A673 (cell line): ENCODE measurements around the gene NPS. TPM values are rescaled to one million over a fixed set of nuclear protein-coding genes. Genes with fewer than 3 reads are reported as not detected.

Experiments
- BruUV-seq: library from RNA; stranded (reverse); fragments of 400-500 nt; replicated peaks from 2 replicates; lab custom pipeline; 2021; lab: Mats Ljungman, UMichigan
- CTCF ChIA-PET: fragments of 300-600 bp; sonication (Branson Sonifier 250); formaldehyde crosslinking; loops from one replicate; lab custom pipeline; 2022; ENCODE audit warnings: antibody characterized with exemption; lab: Charles Lee
- POLR2A ChIA-PET: fragments of 300-600 bp; sonication (Branson Sonifier 250); formaldehyde crosslinking; loops from one replicate; lab custom pipeline; 2022; ENCODE audit warnings: antibody characterized with exemption; ENCODE audit not compliant: low non-redundant PET; lab: Charles Lee
- DNase-seq: peaks from one replicate; pipeline ENCODE4 v3.0.0-alpha.2; 2015; ENCODE audit warnings: low spot score
- H3K27ac ChIP-seq: fragments of 200-600 bp; sonication (generic); 2 replicates; pipeline ENCODE4 v1.5.1; 2016; ENCODE audit warnings: mixed run types, low read depth, mild to moderate bottlenecking, mixed read lengths, antibody characterized with exemption, low read length; ENCODE audit not compliant: poor library complexity, severe bottlenecking
- H3K27me3 ChIP-seq: fragments of 200-600 bp; sonication (generic); replicated peaks from 2 replicates; pipeline ENCODE4 v1.6.1; 2017; ENCODE audit warnings: mixed run types, low read depth, mild to moderate bottlenecking, mixed read lengths, antibody characterized with exemption, low read length; ENCODE audit not compliant: insufficient read depth, poor library complexity
- H3K36me3 ChIP-seq: fragments of 200-600 bp; sonication (generic); 2 replicates; pipeline ENCODE4 v1.6.1; 2016; ENCODE audit warnings: mixed run types, mild to moderate bottlenecking, mixed read lengths, antibody characterized with exemption, low read length; ENCODE audit not compliant: insufficient read depth, poor library complexity, severe bottlenecking
- H3K4me1 ChIP-seq: fragments of 200-600 bp; sonication (generic); 2 replicates; pipeline ENCODE4 v1.6.1; 2017; ENCODE audit warnings: mixed run types, mild to moderate bottlenecking, mixed read lengths, antibody characterized with exemption, low read length; ENCODE audit not compliant: insufficient read depth, poor library complexity, severe bottlenecking
- H3K4me3 ChIP-seq: fragments of 200-600 bp; sonication (generic); 2 replicates; pipeline ENCODE4 v1.5.1; 2016; ENCODE audit warnings: low read depth, mixed run types, mild to moderate bottlenecking, mixed read lengths, low read length; ENCODE audit not compliant: poor library complexity, severe bottlenecking
- H3K9me3 ChIP-seq: fragments of 200-600 bp; sonication (generic); 2 replicates; pipeline ENCODE4 v1.6.1; 2016; ENCODE audit warnings: mixed run types, low read depth, mild to moderate bottlenecking, mixed read lengths, antibody characterized with exemption, low read length; ENCODE audit not compliant: poor library complexity, severe bottlenecking
- CTCF ChIP-seq: fragments of 300-800, 200-600 bp; sonication (generic); conservative IDR thresholded peaks from 2 replicates; pipeline ENCODE4 v1.5.1; 2017; ENCODE audit warnings: low read depth, mild to moderate bottlenecking, antibody characterized with exemption, low read length, moderate library complexity, mixed read lengths
- EZH2 ChIP-seq: fragments of 200-600 bp; sonication (generic); IDR thresholded peaks from 2 replicates; pipeline ENCODE4 v1.6.1; 2017; ENCODE audit warnings: borderline replicate concordance, low read depth, mild to moderate bottlenecking, mixed read lengths, antibody characterized with exemption, low read length; ENCODE audit not compliant: poor library complexity, severe bottlenecking
- intact Hi-C: fragments of 100-400 bp; cut with micrococcal nuclease; formaldehyde crosslinking; loops from one replicate; pipeline ENCODE4 v1.10.0; 2022; ENCODE audit not compliant: unreplicated experiment
- total RNA-seq: library from RNA; stranded (reverse); gene quantifications from 2 replicates; pipeline ENCODE4 v1.2.3, GENCODE V29; 2021

The NPS gene
- total RNA-seq, 1 experiment from 2014 or later: not detected

DNA sequence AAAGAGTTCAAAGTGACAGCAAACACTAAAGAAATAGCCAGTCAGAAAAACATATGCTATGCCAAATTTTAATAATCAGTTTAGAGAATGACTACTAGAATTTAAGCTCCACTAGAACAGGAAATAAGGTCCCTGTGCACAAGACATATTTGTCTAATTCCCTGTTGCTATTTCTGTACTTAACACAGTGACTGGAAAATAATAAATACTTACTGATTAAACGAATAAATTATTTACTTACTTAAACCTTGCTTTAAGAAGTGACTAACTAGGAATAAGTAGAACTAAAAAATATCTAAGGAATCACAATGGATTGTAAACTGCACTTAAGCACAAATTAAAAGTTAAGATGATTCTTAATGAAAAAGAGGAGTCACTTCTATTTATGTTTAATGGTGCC, 22.3 kb downstream of the NPS start:
- Histone ChIP-seq H3K36me3 (no peaks in the 10 kb centered on the region), H3K4me3 (no peak overlapping the region), H3K4me1 (peaks cover under 1% of the 10 kb centered on the region), H3K9me3 (peaks cover 11% of the 10 kb centered on the region), H3K27me3 (no peaks in the 10 kb centered on the region), H3K27ac (no peak overlapping the region)
- no TSS peak for BruUV-seq
- POLR2A ChIA-PET: no interaction called here
- TF ChIP-seq CTCF (no peak), EZH2 (no peak)
- CTCF ChIA-PET: no interaction called here
- no peak for DNase-seq
- intact Hi-C loops: no loop called here

DNA sequence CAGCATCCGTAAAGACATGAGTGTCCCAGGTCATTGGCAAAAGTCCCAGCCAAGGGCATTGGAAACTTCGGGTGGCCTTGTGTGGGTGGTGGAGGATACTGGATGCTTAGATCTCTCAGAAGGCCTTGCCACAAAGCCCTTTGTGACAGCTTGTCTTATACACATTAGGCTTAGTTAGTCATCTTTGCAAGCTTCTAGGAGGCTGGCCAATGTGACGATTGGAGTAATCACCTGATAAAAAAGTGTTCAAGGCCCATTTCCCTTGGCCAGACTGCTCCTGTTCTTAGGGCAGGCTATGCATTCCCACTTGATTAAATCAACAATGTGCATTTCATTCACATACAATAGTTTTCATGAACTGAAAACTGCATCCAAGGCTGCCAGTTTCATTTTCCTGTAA, 26.9 kb downstream of the NPS start:
- H3K9me3 ChIP-seq: peaks cover 11% of the 10 kb centered on the region
- no TSS peak for BruUV-seq
- peaks cover 10% of the 10 kb centered on the region for H3K4me1 ChIP-seq
- CTCF ChIA-PET: no interaction called here
- no peak for DNase-seq
- no peaks in the 10 kb centered on the region for H3K36me3 ChIP-seq
- no peaks in the 10 kb centered on the region for H3K27me3 ChIP-seq
- intact Hi-C loops: loop anchor here (2.0 to 5.0 kb wide), 2 partner anchors 219 to 333 kb away; no protein-coding TSS in a partner anchor
- TF ChIP-seq CTCF (no peak), EZH2 (no peak)
- H3K4me3 ChIP-seq: no peak overlapping the region
- POLR2A ChIA-PET: no interaction called here
- H3K27ac ChIP-seq: no peak overlapping the region

DNA sequence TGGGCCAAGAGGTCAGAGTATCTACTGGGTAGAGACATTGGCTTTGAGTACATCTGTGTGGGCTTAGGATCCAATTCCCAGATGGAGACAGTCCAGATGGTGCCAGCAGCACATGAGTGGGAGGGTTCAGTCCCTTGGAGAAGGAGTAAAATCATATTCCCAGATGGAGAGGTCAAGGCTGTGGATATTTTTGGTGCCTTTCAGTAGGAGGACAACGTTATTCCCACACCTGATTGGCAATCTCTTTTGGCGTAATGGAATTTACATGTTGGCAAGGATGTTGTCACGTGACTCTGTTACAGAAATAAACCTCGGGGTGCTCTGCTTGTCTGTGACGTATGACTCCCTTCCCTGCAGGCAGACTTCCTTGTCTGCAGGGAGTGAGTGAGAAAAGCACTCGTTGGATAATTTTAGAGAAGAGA, 27.6 kb downstream of the NPS start:
- POLR2A ChIA-PET: no interaction called here
- no peak for TF ChIP-seq EZH2
- TF ChIP-seq CTCF: no peak
- CTCF ChIA-PET: no interaction called here
- Histone ChIP-seq H3K4me1 (peaks cover 10% of the 10 kb centered on the region), H3K36me3 (no peaks in the 10 kb centered on the region), H3K27me3 (no peaks in the 10 kb centered on the region), H3K27ac (no peak overlapping the region), H3K9me3 (peaks cover 11% of the 10 kb centered on the region), H3K4me3 (no peak overlapping the region)
- DNase-seq: peak; percentile 37
- intact Hi-C loops: loop anchor here (2.0 to 5.0 kb wide), 2 partner anchors 219 to 334 kb away; no protein-coding TSS in a partner anchor
- BruUV-seq: no TSS peak
